Placental pericyte (primary cell): Measurements from ENCODE around the gene STX12. TPM values are rescaled to one million over a fixed set of nuclear protein-coding genes. Genes with fewer than 3 reads are reported as not detected.

Source experiments
- small RNA-seq: library from RNA; depleted of rRNA; stranded (forward); fragments of <200 nt; gene quantifications from one replicate; pipeline ENCODE3, GENCODE V24; 2012; ENCODE audit warnings: low replicate concordance
- total RNA-seq: library from RNA; depleted of rRNA; stranded (reverse); fragments of >200 nt; gene quantifications from 2 replicates; pipeline ENCODE4 v1.2.3, GENCODE V29; 2012

Gene STX12
- 51.4 and 79.5 TPM in 2 replicates for total RNA-seq

DNA sequence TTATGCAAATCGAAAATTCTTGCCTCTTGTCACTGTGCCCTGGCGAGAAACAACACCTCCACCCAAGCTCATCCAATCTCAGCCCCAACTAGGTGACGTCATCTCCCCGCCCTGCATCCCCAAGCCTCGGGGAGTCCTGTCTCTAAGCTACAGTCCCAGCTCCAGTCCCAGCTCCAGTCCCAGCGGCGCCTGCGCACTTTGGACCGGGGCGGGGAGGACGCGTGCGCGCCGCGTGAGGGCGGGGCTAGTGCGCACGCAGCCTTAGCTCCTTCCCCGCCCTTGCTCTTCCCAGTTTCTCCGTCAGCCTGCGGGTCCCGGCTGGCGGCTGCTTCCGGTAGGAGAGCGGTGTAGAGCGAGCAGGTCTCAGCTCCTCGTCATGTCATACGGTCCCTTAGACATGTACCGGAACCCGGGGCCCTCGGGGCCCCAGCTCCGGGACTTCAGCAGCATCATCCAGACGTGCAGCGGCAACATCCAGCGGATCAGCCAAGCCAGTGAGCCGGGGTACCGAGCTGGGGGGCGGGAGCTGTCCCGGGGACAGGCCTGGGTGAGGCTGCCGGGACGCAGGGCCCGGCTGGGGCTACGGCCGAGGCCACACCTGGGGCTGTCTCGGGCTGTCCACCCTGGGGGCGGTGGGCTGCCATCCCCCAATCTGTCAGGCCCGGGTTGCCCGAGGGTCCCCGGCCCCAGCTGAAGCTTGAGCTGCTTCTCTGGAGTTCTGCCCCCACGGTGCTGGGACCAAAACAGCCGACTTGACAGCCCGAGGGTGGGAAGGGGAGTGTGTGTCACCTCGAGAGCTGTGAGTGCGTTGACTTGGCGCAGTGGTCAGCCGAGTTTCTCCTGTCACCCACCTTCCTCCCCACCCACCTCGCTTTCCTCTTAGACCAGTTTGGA lies at the start of gene STX12:
TSS of gene STX12 (plus strand) at position 288 of the 894 bp plus-strand sequence. CDS start at position 377, 89 bp downstream.

DNA sequence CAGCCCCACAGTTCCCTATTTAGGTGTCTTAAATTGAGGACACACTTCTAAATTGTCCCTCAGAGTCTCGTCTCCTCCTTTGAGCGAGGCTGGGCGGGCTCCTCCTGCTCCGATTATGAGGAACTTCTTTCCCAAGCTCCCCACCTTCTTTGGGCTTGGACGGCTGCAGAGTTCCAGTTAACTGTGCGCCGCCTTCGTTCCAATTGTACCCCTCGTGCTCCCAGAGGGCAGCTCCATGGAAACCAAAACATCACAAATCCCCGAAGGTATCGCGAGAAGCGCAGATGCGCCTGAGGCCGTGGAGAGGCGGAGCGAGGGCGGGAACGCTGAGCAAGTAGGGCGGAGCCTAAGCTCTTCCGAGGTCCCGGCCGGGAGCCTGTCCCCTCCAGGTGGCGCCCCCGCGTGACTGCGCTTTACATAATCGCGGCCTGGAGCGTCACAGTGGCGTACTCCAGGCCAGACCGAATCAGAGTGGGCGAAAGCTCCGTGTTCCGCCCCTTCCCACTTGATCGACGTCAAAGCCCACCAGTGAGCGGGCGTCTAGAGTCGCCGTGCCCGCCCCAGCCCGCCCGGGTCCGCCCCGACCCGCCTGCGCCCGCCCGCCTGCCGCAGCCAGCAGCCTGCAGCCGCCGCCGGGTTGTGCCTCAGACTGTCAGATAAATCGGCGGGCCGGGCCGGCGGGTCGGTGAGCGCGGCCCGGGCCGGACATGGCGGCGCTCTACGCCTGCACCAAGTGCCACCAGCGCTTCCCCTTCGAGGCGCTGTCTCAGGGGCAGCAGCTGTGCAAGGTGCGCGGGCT lies 47.4 kb upstream of the STX12 start, which contains the start of gene FAM76A:
TSS of gene FAM76A (plus strand) at position 588 of the 799 bp plus-strand sequence. CDS start at position 708, 120 bp downstream.

DNA sequence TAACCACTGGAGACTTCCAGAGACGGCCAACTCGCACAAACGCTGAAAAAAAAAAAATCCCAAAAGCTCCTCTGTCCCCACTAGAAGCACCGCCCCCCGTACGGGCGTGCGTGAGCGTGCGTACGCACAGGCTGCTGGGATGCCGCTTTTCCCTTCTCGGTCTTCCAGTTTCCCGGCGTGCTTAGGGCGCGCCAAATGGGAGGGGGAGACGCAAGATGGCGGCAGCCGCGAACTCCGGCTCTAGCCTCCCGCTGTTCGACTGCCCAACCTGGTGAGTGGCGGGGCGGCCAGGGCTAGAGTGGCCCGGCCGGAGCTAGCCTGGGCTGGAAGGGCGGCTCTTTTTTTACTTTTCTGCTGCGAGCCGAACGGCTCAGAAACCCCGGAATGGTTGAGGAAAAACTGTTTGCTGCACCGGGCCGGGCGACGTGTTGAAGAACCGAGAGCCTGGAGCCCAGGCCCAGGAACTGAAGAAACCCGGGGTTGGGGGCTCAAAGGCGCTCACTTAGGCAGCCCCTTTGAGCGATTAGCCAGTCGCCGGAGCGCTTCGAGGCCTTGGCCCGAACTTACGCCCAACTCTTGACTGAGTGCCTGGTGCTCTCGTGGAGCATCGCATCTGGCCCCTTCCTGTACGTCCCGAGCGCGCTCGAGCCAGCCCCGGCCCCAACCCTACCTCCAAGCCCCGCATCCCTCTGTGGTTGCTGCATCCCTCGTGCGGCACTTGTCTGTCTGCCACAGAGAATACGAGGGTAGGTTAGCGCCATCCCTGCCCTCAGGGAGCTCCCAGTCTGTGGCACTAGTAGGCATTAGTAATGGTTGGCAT lies 57.8 kb downstream of the STX12 start, which contains the start of gene PPP1R8:
TSS of gene PPP1R8 (plus strand) at position 162 of the 820 bp plus-strand sequence. CDS start at position 216, 54 bp downstream.

DNA sequence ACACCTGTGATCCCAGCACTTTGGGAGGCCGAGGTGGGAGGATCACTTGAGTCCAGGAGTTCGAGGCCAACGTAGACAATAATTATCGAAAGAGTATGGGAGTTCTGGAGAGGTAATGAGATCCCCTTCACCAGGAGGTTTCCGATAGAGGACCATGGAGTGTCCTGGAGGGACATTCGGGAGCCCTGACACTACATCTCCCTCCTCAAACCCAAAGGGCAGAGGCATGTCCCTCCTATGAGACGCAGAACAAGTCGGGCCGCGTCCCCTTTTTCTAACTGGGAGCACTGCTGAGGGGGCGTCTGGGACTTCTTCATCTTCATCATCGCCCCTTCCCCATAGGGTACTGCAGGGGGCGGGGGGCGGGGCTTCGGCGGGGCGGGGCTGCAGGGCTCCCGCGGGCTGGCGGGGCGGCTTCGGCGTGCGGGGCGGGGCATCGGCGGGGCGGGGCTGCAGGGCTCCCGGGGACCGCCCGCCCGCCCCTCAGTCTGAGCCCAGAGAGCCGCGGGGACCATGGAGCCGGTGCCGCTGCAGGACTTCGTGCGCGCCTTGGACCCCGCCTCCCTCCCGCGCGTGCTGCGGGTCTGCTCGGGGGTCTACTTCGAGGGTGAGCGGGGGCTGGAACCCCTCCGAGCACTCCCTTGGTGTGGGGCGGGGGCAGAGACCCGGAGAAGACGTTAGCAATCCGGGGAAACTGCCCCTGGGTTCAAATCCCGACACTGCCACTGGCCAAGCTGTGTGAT lies 99.2 kb downstream of the STX12 start, which contains the start of gene THEMIS2:
TSS of gene THEMIS2 (plus strand) at position 486 of the 743 bp plus-strand sequence. CDS start at position 514, 28 bp downstream.

Small RNAs within 50 kb of the gene (small RNA-seq; reads per million reads assigned to genes)
- gene AL020997.2 = 0.26 reads per million
- not detected for gene RNU6-1245P
- 1,116 reads per million, percentile 100 among the genes with 10 or more reads in this experiment for gene SCARNA1

Other genes with a start within 250 kb of the STX12 start
- 9.8 and 15.3 TPM in 2 replicates for gene AHDC1, start 169.1 kb upstream of the STX12 start, total RNA-seq
- not detected in 2 replicates for gene FGR, start 138.0 kb upstream of the STX12 start, total RNA-seq
- 48.4 and 78.6 TPM in 2 replicates for gene IFI6, start 101.0 kb upstream of the STX12 start, total RNA-seq
- 10.1 and 20.0 TPM in 2 replicates for gene FAM76A, start 47.3 kb upstream of the STX12 start, total RNA-seq
- 35.2 and 42.8 TPM in 2 replicates for gene PPP1R8, start 57.6 kb downstream of the STX12 start, total RNA-seq
- gene THEMIS2, start 99.3 kb downstream of the STX12 start, total RNA-seq = 7.2 and 7.6 TPM in 2 replicates
- gene RPA2, start 141.4 kb downstream of the STX12 start, total RNA-seq = 16.9 and 34.5 TPM in 2 replicates
- gene SMPDL3B, start 161.8 kb downstream of the STX12 start, total RNA-seq = 0.22 TPM in 1 of 2 replicates, not detected in the other
- gene XKR8, start 186.8 kb downstream of the STX12 start, total RNA-seq = 11.2 and 13.0 TPM in 2 replicates